ENCODE results near the gene VPS4B. TPM values are rescaled to one million over a fixed set of nuclear protein-coding genes. Genes with fewer than 3 reads are reported as not detected.

Gene VPS4B
- total and polyA plus RNA-seq, 2 of the 8 experiments (the other 6 are each of a cell fraction or from before 2014, with no cell fraction given): 7.2 to 45.3 TPM

- no peak overlapping the region for H4K91ac ChIP-seq (replicated peaks; ENCODE audit: insufficient read length, low read length)
- no peak overlapping the region for H2BK120ac ChIP-seq (replicated peaks; ENCODE audit: low read depth, low read length)
- no peak overlapping the region for H2BK15ac ChIP-seq (ENCODE audit: low read length)
- H3K4ac ChIP-seq (replicated peaks; ENCODE audit: insufficient read length, low read depth, low read length): no peak overlapping the region
- peak overlapping the region; percentile 15; the same call in 1 of the 2 replicates for H2AFZ ChIP-seq (ENCODE audit: low read length)
- H2AK5ac ChIP-seq (ENCODE audit: low read depth, low read length): no peak overlapping the region
- POLR2A ChIA-PET (ENCODE audit: partially characterized antibody): no interaction called here
- no peaks in the 10 kb centered on the region for H3K79me2 ChIP-seq (ENCODE audit: control insufficient read depth in 1 of 2, insufficient read depth in 2 of 2, low read length in 2 of 2)
- no peak overlapping the region for H3K27ac ChIP-seq (ENCODE audit: low read depth, low read length)
- no peak overlapping the region for H3K4me2 ChIP-seq (ENCODE audit: insufficient read depth in 1 of 2, low read depth in 2 of 2, low read length in 2 of 2)
- no peaks in the 10 kb centered on the region for H3K27me3 ChIP-seq (replicated peaks in 1 of 4; ENCODE audit: control insufficient read depth in 3 of 4, extremely low read depth in 1 of 4, insufficient read depth in 3 of 4, low read length in 3 of 4)
- H4K20me1 ChIP-seq (replicated peaks in 1 of 2; ENCODE audit: control insufficient read depth in 1 of 2, insufficient read depth in 2 of 2, low read length in 2 of 2): no peaks in the 10 kb centered on the region
- no peak overlapping the region for H3K23ac ChIP-seq (ENCODE audit: insufficient read length)
- no peak for TF ChIP-seq JUND (IDR thresholded peaks at IDR 0.05; ENCODE audit: low read length)
- no peak for TF ChIP-seq NANOG (IDR thresholded peaks at IDR 0.05; ENCODE audit: insufficient read depth, low read depth, low read length, poor library complexity, severe bottlenecking)
- no peak for TF ChIP-seq FOSL1 (IDR thresholded peaks at IDR 0.05; ENCODE audit: insufficient read depth, low read depth, low read length)
- H3K4me3 ChIP-seq (ENCODE audit: extremely low read depth in 1 of 4, insufficient read depth in 2 of 4, low read depth in 3 of 4, low read length in 4 of 4): no peak overlapping the region
- H3K14ac ChIP-seq (ENCODE audit: insufficient read length): no peak overlapping the region
- H4K8ac ChIP-seq (ENCODE audit: extremely low read depth, insufficient read depth, low read length): no peak overlapping the region
- no peak overlapping the region for H3K9ac ChIP-seq (replicated peaks in 1 of 4; ENCODE audit: extremely low read depth in 1 of 4, low read depth in 3 of 4, low read length in 3 of 4)
- DNase-seq (ENCODE audit: low read depth in 1 of 2, low spot score in 2 of 2) (no peak), FAIRE-seq (no peak)
- no peak overlapping the region for H4K5ac ChIP-seq (ENCODE audit: insufficient read length, low read depth, low read length)
- H3K36me3 ChIP-seq (ENCODE audit: control insufficient read depth in 2 of 4, insufficient read depth in 4 of 4, low read length in 3 of 4): no peaks in the 10 kb centered on the region
- CTCF ChIA-PET (ENCODE audit: partially characterized antibody): interaction anchor here (1.2 kb wide), 1 partner anchor 9 kb away, joined by 5 read pairs; no protein-coding TSS in a partner anchor
- 81% methylated on average over 4 of the region's 4 CpGs; no CpG with 5 or more reads in 1 of the 2 experiments for WGBS, 2 experiments (ENCODE audit: extremely low coverage in 1 of 2, insufficient coverage in 1 of 2, insufficient read length in 1 of 2, insufficient replicate concordance in 2 of 2, low coverage in 1 of 2, low lambda C conversion rate in 2 of 2, missing lambda C conversion rate in 1 of 2)
- no peaks in the 10 kb centered on the region for H3K23me2 ChIP-seq (ENCODE audit: low read depth, low read length)
- H3K4me1 ChIP-seq (replicated peaks in 1 of 4; ENCODE audit: control insufficient read depth in 3 of 4, insufficient read depth in 4 of 4, low read length in 3 of 4): no peaks in the 10 kb centered on the region
- no peak overlapping the region for H3K18ac ChIP-seq (ENCODE audit: extremely low read depth, low read length)
- H3K79me1 ChIP-seq (ENCODE audit: low read depth, low read length): no peaks in the 10 kb centered on the region
- no peak overlapping the region for H3K56ac ChIP-seq (replicated peaks; ENCODE audit: insufficient read length, low read depth, low read length)
- no peaks in the 10 kb centered on the region for H3K9me3 ChIP-seq (ENCODE audit: insufficient read depth in 2 of 2, low read depth in 1 of 2, low read length in 1 of 2)
- H2BK12ac ChIP-seq (ENCODE audit: low read depth, low read length): no peak overlapping the region
- H2BK5ac ChIP-seq (ENCODE audit: low read depth, low read length): no peak overlapping the region
- no peak overlapping the region for H2BK20ac ChIP-seq (ENCODE audit: low read length)
Measured at GRCh38 chr18:63433334-63433866, 11.1 kb upstream of the VPS4B start.

All from H1 (cell line).